SK-N-SH (cell line): ENCODE measurements around the gene PRKN.

Experiments
- CHD2 ChIP-seq: fragments of 150-350 bp; IDR thresholded peaks from 2 replicates; pipeline ENCODE4 v1.6.1; 2018; ENCODE audit warnings: low read length; ENCODE audit not compliant: partially characterized antibody
- EP300 ChIP-seq, 2 experiments: IDR thresholded peaks; 2 replicates each; pipeline versions ENCODE4 v1.4.0 to v1.6.1; 2012; ENCODE audit warnings: borderline replicate concordance in 1 of 2, low read depth in 1 of 2, low read length in 1 of 2
- FOXJ3 ChIP-seq: sonication (generic); formaldehyde crosslinking; IDR thresholded peaks from 2 replicates; pipeline ENCODE4 v1.5.1; 2020; ENCODE audit warnings: mild to moderate bottlenecking, missing genetic modification reagents
- MXI1 ChIP-seq: IDR thresholded peaks from 2 replicates; pipeline ENCODE4 v1.6.1; 2012; ENCODE audit warnings: mild to moderate bottlenecking, low read depth, low read length, improper control_type of control experiment
- NRF1 ChIP-seq: IDR thresholded peaks from 2 replicates; pipeline ENCODE4 v1.6.1; 2012; ENCODE audit warnings: low read depth, mild to moderate bottlenecking, low read length
- RAD21 ChIP-seq: IDR thresholded peaks from 2 replicates; pipeline ENCODE4 v1.6.1; 2012; ENCODE audit warnings: mild to moderate bottlenecking, low read length
- SMC3 ChIP-seq: IDR thresholded peaks from 2 replicates; pipeline ENCODE4 v1.6.1; 2012; ENCODE audit warnings: low read depth, low read length, improper control_type of control experiment
- YY1 ChIP-seq: IDR thresholded peaks from 2 replicates; pipeline ENCODE4 v1.4.0; 2012; ENCODE audit warnings: low read depth, mild to moderate bottlenecking
- TF ChIP-seq, protein P1 (sequence below): fragments of 200-600 bp; sonication (generic); IDR thresholded peaks from 2 replicates; pipeline ENCODE4 v1.6.1; 2017; ENCODE audit warnings: antibody characterized with exemption, mild to moderate bottlenecking, moderate library complexity
- TF ChIP-seq, protein P2 (sequence below): IDR thresholded peaks from 2 replicates; pipeline ENCODE4 v1.6.1; 2012; ENCODE audit warnings: mild to moderate bottlenecking, low read depth, low read length, moderate library complexity

DNA sequence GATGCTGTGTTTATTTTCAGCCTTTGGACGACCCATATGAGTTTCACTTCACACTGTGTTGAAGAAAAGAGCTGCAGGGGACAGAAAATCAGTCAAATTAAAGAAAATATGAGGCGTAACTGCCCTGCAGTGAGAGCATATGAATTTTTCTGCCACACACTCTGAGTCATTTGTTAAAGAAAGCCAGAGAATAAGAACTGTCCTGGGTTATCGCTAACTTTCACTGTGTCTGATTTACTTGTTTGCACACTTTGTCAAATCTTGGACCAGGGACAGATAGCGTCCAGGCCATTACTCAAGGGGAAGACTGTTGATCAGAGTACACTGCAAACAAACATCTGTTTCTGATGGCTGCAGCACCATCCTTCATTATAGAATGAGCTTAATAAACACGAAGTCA, 1326.9 kb downstream of the PRKN start:
- TF ChIP-seq, protein P1, sequence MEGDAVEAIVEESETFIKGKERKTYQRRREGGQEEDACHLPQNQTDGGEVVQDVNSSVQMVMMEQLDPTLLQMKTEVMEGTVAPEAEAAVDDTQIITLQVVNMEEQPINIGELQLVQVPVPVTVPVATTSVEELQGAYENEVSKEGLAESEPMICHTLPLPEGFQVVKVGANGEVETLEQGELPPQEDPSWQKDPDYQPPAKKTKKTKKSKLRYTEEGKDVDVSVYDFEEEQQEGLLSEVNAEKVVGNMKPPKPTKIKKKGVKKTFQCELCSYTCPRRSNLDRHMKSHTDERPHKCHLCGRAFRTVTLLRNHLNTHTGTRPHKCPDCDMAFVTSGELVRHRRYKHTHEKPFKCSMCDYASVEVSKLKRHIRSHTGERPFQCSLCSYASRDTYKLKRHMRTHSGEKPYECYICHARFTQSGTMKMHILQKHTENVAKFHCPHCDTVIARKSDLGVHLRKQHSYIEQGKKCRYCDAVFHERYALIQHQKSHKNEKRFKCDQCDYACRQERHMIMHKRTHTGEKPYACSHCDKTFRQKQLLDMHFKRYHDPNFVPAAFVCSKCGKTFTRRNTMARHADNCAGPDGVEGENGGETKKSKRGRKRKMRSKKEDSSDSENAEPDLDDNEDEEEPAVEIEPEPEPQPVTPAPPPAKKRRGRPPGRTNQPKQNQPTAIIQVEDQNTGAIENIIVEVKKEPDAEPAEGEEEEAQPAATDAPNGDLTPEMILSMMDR, result no peak
- no peak for TF ChIP-seq CHD2
- TF ChIP-seq EP300 (IDR thresholded peaks at IDR 0.05; ENCODE audit: borderline replicate concordance in 1 of 2, low read depth in 1 of 2, low read length in 1 of 2), result no peak
- no peak for TF ChIP-seq YY1
- no peak for TF ChIP-seq RAD21
- TF ChIP-seq SMC3, result no peak
- TF ChIP-seq, protein P2, sequence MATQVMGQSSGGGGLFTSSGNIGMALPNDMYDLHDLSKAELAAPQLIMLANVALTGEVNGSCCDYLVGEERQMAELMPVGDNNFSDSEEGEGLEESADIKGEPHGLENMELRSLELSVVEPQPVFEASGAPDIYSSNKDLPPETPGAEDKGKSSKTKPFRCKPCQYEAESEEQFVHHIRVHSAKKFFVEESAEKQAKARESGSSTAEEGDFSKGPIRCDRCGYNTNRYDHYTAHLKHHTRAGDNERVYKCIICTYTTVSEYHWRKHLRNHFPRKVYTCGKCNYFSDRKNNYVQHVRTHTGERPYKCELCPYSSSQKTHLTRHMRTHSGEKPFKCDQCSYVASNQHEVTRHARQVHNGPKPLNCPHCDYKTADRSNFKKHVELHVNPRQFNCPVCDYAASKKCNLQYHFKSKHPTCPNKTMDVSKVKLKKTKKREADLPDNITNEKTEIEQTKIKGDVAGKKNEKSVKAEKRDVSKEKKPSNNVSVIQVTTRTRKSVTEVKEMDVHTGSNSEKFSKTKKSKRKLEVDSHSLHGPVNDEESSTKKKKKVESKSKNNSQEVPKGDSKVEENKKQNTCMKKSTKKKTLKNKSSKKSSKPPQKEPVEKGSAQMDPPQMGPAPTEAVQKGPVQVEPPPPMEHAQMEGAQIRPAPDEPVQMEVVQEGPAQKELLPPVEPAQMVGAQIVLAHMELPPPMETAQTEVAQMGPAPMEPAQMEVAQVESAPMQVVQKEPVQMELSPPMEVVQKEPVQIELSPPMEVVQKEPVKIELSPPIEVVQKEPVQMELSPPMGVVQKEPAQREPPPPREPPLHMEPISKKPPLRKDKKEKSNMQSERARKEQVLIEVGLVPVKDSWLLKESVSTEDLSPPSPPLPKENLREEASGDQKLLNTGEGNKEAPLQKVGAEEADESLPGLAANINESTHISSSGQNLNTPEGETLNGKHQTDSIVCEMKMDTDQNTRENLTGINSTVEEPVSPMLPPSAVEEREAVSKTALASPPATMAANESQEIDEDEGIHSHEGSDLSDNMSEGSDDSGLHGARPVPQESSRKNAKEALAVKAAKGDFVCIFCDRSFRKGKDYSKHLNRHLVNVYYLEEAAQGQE, result no peak
- no peak for TF ChIP-seq NRF1
- TF ChIP-seq FOXJ3 (CRISPR knock-in tag), result no peak
- TF ChIP-seq MXI1, result no peak
